GM23338 (cell line): Measurements from ENCODE around the gene EXOC6B. TPM values are rescaled to one million over a fixed set of nuclear protein-coding genes. Genes with fewer than 3 reads are reported as not detected.

ENCODE experiments used
- ATAC-seq: fragments of 200-7000 bp; cut with Tn5 transposase; 3 replicates; pipeline ENCODE4 v1.9.1; 2020
- DNase-seq: peaks from one replicate; pipeline ENCODE4 v3.0.0-alpha.2; 2015; ENCODE audit warnings: low spot score
- H2AFZ ChIP-seq: fragments of 200-600 bp; sonication (generic); 2 replicates; pipeline ENCODE4 v1.8.0; 2016; ENCODE audit warnings: antibody characterized with exemption, mild to moderate bottlenecking, moderate library complexity
- H3F3A ChIP-seq: fragments of 200-600 bp; sonication (generic); replicated peaks from 2 replicates; pipeline ENCODE4 v1.8.0; 2017; ENCODE audit warnings: antibody characterized with exemption, mixed run types, low read depth
- H3K27ac ChIP-seq: fragments of 200-600 bp; sonication (generic); 2 replicates; pipeline ENCODE4 v1.6.1; 2016; ENCODE audit warnings: low read depth
- H3K27me3 ChIP-seq: fragments of 200-600 bp; sonication (generic); 2 replicates; pipeline ENCODE4 v1.8.0; 2016; ENCODE audit warnings: mild to moderate bottlenecking, mixed run types, moderate library complexity; ENCODE audit not compliant: insufficient read depth
- H3K36me3 ChIP-seq: fragments of 200-600 bp; sonication (generic); 2 replicates; pipeline ENCODE4 v1.8.0; 2016; ENCODE audit warnings: mild to moderate bottlenecking; ENCODE audit not compliant: insufficient read depth
- H3K4me1 ChIP-seq: fragments of 200-600 bp; sonication (generic); 2 replicates; pipeline ENCODE4 v1.8.0; 2016; ENCODE audit warnings: mild to moderate bottlenecking, moderate library complexity; ENCODE audit not compliant: insufficient read depth
- H3K4me2 ChIP-seq: fragments of 200-600 bp; sonication (generic); 2 replicates; pipeline ENCODE4 v1.7.1; 2017; ENCODE audit warnings: mixed run types
- H3K4me3 ChIP-seq: fragments of 200-600 bp; sonication (generic); 2 replicates; pipeline ENCODE4 v1.6.1; 2016; ENCODE audit warnings: mixed run types
- H3K79me2 ChIP-seq: fragments of 200-600 bp; sonication (generic); replicated peaks from 2 replicates; pipeline ENCODE4 v1.8.0; 2017; ENCODE audit warnings: mild to moderate bottlenecking; ENCODE audit not compliant: insufficient read depth
- H3K9me2 ChIP-seq: fragments of 200-600 bp; sonication (generic); 2 replicates; pipeline ENCODE4 v1.8.0; 2017; ENCODE audit not compliant: insufficient read depth
- H4K20me1 ChIP-seq: fragments of 200-600 bp; sonication (generic); replicated peaks from 2 replicates; pipeline ENCODE4 v1.8.0; 2017; ENCODE audit warnings: mild to moderate bottlenecking; ENCODE audit not compliant: insufficient read depth
- H3K27ac Mint-ChIP-seq: 2 replicates; pipeline ENCODE4 v1.8.0; 2020; ENCODE audit warnings: inconsistent platforms, mild to moderate bottlenecking, moderate library complexity, mixed read lengths
- H3K27me3 Mint-ChIP-seq: 3 replicates; pipeline ENCODE4 v1.8.0; 2022; ENCODE audit warnings: low read depth, mild to moderate bottlenecking, moderate library complexity, mixed read lengths, inconsistent platforms; ENCODE audit not compliant: insufficient read depth, poor library complexity
- H3K36me3 Mint-ChIP-seq: 3 replicates; pipeline ENCODE4 v1.8.0; 2021; ENCODE audit warnings: low read depth, mild to moderate bottlenecking, inconsistent platforms, moderate library complexity, mixed read lengths
- H3K4me1 Mint-ChIP-seq: 3 replicates; pipeline ENCODE4 v1.8.0; 2020; ENCODE audit warnings: mild to moderate bottlenecking, inconsistent platforms, mixed read lengths
- H3K4me3 Mint-ChIP-seq: 3 replicates; pipeline ENCODE4 v1.8.0; 2021; ENCODE audit warnings: moderate library complexity, mild to moderate bottlenecking, inconsistent platforms, mixed read lengths
- H3K9me3 Mint-ChIP-seq: 3 replicates; pipeline ENCODE4 v1.8.0; 2020; ENCODE audit warnings: moderate library complexity, mild to moderate bottlenecking, inconsistent platforms, mixed read lengths
- CREB1 ChIP-seq: fragments of 250-450 bp; sonication (Bioruptor Pico); IDR thresholded peaks from 2 replicates; pipeline ENCODE4 v1.5.0; 2020; ENCODE audit warnings: low read depth, mild to moderate bottlenecking, moderate library complexity
- CTCF ChIP-seq, 2 experiments: fragments of 200-600 bp in 1 of 2; sonication (generic) in 1 of 2; conservative IDR thresholded peaks; 2 replicates each; pipeline versions ENCODE4 v1.5.1 to v1.6.1; 2016 to 2017; ENCODE audit warnings: antibody characterized with exemption in 2 of 2, low read depth in 2 of 2, mild to moderate bottlenecking in 2 of 2, moderate library complexity in 1 of 2
- ETS1 ChIP-seq: IDR thresholded peaks from 2 replicates; pipeline ENCODE4 v1.6.1; 2016; ENCODE audit warnings: antibody characterized with exemption
- EZH2 ChIP-seq: fragments of 200-600 bp; sonication (generic); IDR thresholded peaks from one replicate; pipeline ENCODE4 v1.8.0; 2017; ENCODE audit warnings: antibody characterized with exemption, mild to moderate bottlenecking, low read depth; ENCODE audit not compliant: unreplicated experiment
- EZH2phosphoT487 ChIP-seq: fragments of 200-600 bp; sonication (generic); IDR thresholded peaks from one replicate; pipeline ENCODE4 v1.8.1; 2018; ENCODE audit warnings: antibody characterized with exemption; ENCODE audit not compliant: unreplicated experiment
- POLR2AphosphoS5 ChIP-seq: IDR thresholded peaks from 2 replicates; pipeline ENCODE4 v1.6.1; 2016; ENCODE audit warnings: antibody characterized with exemption, low read depth
- REST ChIP-seq: IDR thresholded peaks from one replicate; pipeline ENCODE4 v1.6.1; 2018; ENCODE audit warnings: antibody characterized with exemption; ENCODE audit not compliant: unreplicated experiment
- STAT1 ChIP-seq: IDR thresholded peaks from one replicate; pipeline ENCODE4 v1.6.1; 2016; ENCODE audit warnings: antibody characterized with exemption; ENCODE audit not compliant: unreplicated experiment
- ZNF114 ChIP-seq: fragments of 250-450 bp; sonication (Bioruptor Pico); IDR thresholded peaks from 2 replicates; pipeline ENCODE4 v1.5.0; 2020; ENCODE audit warnings: mild to moderate bottlenecking, moderate library complexity
- ZNF331 ChIP-seq: fragments of 250-450 bp; sonication (Bioruptor Pico); IDR thresholded peaks from 2 replicates; pipeline ENCODE4 v1.5.0; 2020; ENCODE audit warnings: low read depth, mild to moderate bottlenecking, moderate library complexity
- ZNF462 ChIP-seq: fragments of 250-450 bp; sonication (Bioruptor Pico); IDR thresholded peaks from 2 replicates; pipeline ENCODE4 v1.5.0; 2020; ENCODE audit warnings: mild to moderate bottlenecking, moderate library complexity
- polyA plus RNA-seq: library from polyadenylated mRNA; unstranded; fragments of >200 nt; fragmentation: Nextera tagmentation; extraction: Ambion mirVana; gene quantifications from 2 replicates; pipeline ENCODE4 v1.2.1, GENCODE V29; 2016
- total RNA-seq: library from RNA; depleted of rRNA; stranded (reverse); fragments of >200 nt; shearing (Covaris generic); gene quantifications from 2 replicates; pipeline ENCODE4 v1.2.3, GENCODE V29; 2014

Gene EXOC6B
- total and polyA plus RNA-seq, 2 experiments from 2014 or later = 7.2 to 45.9 TPM

- TF ChIP-seq ZNF462 = no peak
- TF ChIP-seq EZH2phosphoT487 = no peak
Observed at GRCh38 chr2:72744049-72744448, 81.8 kb downstream of the EXOC6B start (continued).

- Mint-ChIP-seq H3K9me3 (no peaks in the 10 kb centered on the region), H3K27ac (no peak overlapping the region), H3K27me3 (no peaks in the 10 kb centered on the region), H3K36me3 (no peaks in the 10 kb centered on the region; the same call in 2 of the 3 replicates), H3K4me1 (peaks cover 5% of the 10 kb centered on the region; the same call in 2 of the 3 replicates), H3K4me3 (no peak overlapping the region)
- H3K9me2 ChIP-seq = no peaks in the 10 kb centered on the region
- H3K27me3 ChIP-seq = no peaks in the 10 kb centered on the region
- H2AFZ ChIP-seq = no peak overlapping the region
- ATAC-seq = no peak
- H3K27ac ChIP-seq = no peak overlapping the region
- no peaks in the 10 kb centered on the region for H3K79me2 ChIP-seq
- 0 out of 2 replicates have a peak, but pooled peaks cover 3% of the 10 kb centered on the region for H3K4me1 ChIP-seq
- no peaks in the 10 kb centered on the region for H3F3A ChIP-seq
- DNase-seq = no peak
- no peak for TF ChIP-seq ZNF114 (CRISPR knock-in tag)
- no peak for TF ChIP-seq REST
- no peak for TF ChIP-seq STAT1
- TF ChIP-seq CREB1 = no peak
- TF ChIP-seq CTCF (conservative IDR thresholded peaks at IDR 0.05; ENCODE audit: low read depth in 2 of 2) = no peak
- TF ChIP-seq ETS1 = no peak
- TF ChIP-seq POLR2AphosphoS5 = no peak
- no peak for TF ChIP-seq ZNF331 (CRISPR knock-in tag)
- TF ChIP-seq EZH2 = no peak
- H3K4me2 ChIP-seq = no peak overlapping the region
- no peaks in the 10 kb centered on the region for H4K20me1 ChIP-seq
- no peak overlapping the region for H3K4me3 ChIP-seq
- H3K36me3 ChIP-seq = no peaks in the 10 kb centered on the region
Observed at GRCh38 chr2:72743481-72743880, 82.4 kb downstream of the EXOC6B start.
